Prostate gland (tissue), 2 donors: ENCODE results near the gene TMBIM6.

Source experiments
- POLR2A ChIP-seq: fragments of 450-650 bp; IDR thresholded peaks from one replicate; pipeline ENCODE4 v1.6.1; 2016; ENCODE audit warnings: antibody characterized with exemption, mild to moderate bottlenecking
- POLR2AphosphoS5 ChIP-seq: sonication (generic); formaldehyde crosslinking; IDR thresholded peaks from one replicate; pipeline ENCODE4 v1.6.1; 2017; ENCODE audit warnings: antibody characterized with exemption
- TF ChIP-seq, protein P1 (sequence below), 4 experiments: fragments of 200-600 bp in 2 of 4; fragments of 450-650 bp in 2 of 4; sonication (generic) in 2 of 4; IDR thresholded peaks; 1 replicate in 3 of 4; 2 replicates in 1 of 4; pipeline ENCODE4 v1.5.1; 2016 to 2019; ENCODE audit warnings: antibody characterized with exemption in 4 of 4, mild to moderate bottlenecking in 2 of 4, moderate library complexity in 2 of 4

DNA sequence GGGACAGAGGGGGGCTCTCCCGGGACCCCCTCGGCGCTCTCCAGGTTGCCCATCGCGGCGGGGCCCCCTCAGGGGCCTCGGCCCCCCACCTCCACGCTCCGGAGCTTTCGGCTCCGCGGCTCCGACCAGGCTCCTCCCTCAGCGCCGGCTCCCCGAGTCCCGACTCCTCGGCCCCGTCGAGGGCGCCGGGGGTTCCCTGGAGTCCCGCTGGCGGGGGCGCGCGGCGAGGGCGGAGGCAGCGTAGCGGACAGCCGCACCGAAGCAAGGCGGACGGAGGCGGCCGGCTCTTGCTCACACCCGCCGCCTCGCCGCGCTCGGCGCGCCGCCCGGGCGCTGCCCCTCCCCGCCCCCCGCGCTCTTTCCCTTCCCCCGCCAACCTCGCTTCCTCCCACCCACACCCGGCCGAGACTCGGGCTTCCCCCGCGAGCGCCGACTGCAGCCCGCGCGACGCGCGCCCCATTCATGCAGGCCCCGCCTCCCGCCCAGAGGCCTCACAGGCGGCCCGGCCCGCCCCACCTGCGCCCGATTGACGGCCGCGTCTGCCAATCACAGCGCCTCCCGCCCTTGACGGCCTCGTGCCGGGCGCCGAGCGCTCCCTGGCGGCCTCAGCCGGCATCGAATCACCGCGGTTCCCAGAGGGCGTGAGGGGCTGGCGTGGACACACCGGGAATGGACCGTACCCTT lies 34.1 kb upstream of the TMBIM6 start, which contains the start of gene FMNL3:
- peak; percentile 29 for TF ChIP-seq POLR2A
- TF ChIP-seq, protein P1, sequence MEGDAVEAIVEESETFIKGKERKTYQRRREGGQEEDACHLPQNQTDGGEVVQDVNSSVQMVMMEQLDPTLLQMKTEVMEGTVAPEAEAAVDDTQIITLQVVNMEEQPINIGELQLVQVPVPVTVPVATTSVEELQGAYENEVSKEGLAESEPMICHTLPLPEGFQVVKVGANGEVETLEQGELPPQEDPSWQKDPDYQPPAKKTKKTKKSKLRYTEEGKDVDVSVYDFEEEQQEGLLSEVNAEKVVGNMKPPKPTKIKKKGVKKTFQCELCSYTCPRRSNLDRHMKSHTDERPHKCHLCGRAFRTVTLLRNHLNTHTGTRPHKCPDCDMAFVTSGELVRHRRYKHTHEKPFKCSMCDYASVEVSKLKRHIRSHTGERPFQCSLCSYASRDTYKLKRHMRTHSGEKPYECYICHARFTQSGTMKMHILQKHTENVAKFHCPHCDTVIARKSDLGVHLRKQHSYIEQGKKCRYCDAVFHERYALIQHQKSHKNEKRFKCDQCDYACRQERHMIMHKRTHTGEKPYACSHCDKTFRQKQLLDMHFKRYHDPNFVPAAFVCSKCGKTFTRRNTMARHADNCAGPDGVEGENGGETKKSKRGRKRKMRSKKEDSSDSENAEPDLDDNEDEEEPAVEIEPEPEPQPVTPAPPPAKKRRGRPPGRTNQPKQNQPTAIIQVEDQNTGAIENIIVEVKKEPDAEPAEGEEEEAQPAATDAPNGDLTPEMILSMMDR (IDR thresholded peaks at IDR 0.05): peak; percentile 97 to 100 (median 100)
- TF ChIP-seq POLR2AphosphoS5: peak; percentile 81
